Coronary artery (tissue), 2 donors: Measurements from ENCODE around the gene MAGEA9.

Source experiments
- DNase-seq: peaks from one replicate; pipeline ENCODE4 v3.0.0-alpha.2; 2017; ENCODE audit warnings: low spot score
- H3K27ac ChIP-seq, 2 donors: fragments of 200-600 bp; sonication (generic); one replicate each; pipeline ENCODE4 v1.5.1; 2016 to 2019
- H3K4me3 ChIP-seq: fragments of 200-600 bp; sonication (generic); 2 replicates; pipeline ENCODE4 v1.5.1; 2016; ENCODE audit warnings: mild to moderate bottlenecking, moderate library complexity
- TF ChIP-seq, protein P1 (sequence below): fragments of 200-600 bp; sonication (generic); IDR thresholded peaks from one replicate; pipeline ENCODE4 v1.5.1; 2019; ENCODE audit warnings: antibody characterized with exemption

Gene MAGEA9

GRCh38 chrX:149804102-149804501, 22.4 kb downstream of the MAGEA9 start:
- H3K4me3 ChIP-seq: no peak overlapping the region
- TF ChIP-seq, protein P1, sequence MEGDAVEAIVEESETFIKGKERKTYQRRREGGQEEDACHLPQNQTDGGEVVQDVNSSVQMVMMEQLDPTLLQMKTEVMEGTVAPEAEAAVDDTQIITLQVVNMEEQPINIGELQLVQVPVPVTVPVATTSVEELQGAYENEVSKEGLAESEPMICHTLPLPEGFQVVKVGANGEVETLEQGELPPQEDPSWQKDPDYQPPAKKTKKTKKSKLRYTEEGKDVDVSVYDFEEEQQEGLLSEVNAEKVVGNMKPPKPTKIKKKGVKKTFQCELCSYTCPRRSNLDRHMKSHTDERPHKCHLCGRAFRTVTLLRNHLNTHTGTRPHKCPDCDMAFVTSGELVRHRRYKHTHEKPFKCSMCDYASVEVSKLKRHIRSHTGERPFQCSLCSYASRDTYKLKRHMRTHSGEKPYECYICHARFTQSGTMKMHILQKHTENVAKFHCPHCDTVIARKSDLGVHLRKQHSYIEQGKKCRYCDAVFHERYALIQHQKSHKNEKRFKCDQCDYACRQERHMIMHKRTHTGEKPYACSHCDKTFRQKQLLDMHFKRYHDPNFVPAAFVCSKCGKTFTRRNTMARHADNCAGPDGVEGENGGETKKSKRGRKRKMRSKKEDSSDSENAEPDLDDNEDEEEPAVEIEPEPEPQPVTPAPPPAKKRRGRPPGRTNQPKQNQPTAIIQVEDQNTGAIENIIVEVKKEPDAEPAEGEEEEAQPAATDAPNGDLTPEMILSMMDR: no peak
- no peak for DNase-seq
- H3K27ac ChIP-seq: no peak overlapping the region

DNA sequence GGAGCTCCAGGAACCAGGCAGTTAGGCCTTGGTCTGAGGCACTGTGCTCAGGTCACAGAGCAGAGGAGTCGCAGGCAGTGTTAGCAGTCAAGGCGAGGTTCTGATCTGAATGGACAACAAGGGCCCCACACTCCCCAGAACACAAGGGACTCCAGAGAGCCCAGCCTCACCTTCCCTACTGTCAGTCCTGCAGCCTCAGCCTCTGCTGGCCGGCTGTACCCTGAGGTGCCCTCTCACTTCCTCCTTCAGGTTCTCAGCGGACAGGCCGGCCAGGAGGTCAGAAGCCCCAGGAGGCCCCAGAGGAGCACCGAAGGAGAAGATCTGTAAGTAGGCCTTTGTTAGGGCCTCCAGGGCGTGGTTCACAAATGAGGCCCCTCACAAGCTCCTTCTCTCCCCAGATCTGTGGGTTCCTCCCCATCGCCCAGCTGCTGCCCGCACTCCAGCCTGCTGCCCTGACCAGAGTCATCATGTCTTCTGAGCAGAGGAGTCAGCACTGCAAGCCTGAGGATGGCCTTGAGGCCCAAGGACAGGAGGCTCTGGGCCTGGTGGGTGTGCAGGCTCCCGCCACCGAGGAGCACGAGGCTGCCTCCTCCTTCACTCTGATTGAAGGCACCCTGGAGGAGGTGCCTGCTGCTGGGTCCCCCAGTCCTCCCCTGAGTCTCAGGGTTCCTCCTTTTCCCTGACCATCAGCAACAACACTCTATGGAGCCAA, 26.2 kb downstream of the MAGEA9 start:
- H3K4me3 ChIP-seq: no peak overlapping the region
- H3K27ac ChIP-seq: no peak overlapping the region
- TF ChIP-seq, protein P1: no peak
- no peak for DNase-seq

- DNase-seq: no peak
- TF ChIP-seq, protein P1: no peak
- Histone ChIP-seq H3K4me3 (no peak overlapping the region), H3K27ac (no peak overlapping the region)
Measured at GRCh38 chrX:149818652-149819051, 36.9 kb downstream of the MAGEA9 start.

DNA sequence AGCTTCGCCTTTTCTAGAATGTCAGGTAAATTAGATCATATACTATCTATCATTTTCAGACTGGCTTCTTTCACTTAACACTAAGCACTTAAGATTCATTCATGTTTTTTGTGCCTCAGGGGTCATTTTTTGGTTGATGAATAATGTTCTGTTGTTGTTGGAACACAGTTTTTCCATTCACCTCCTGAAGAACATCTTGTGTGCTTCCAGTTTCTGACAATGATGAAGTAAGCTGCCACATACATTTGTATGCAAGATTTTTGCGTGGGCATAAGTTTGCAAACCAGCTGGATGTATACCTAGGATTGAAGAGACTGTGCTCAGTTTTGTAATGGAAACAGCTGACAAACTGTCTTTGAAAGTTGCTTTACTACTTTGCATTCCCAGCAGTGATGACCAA, 37.6 kb downstream of the MAGEA9 start:
- no peak overlapping the region for H3K4me3 ChIP-seq
- DNase-seq: no peak
- TF ChIP-seq, protein P1: no peak
- H3K27ac ChIP-seq: no peak overlapping the region

DNA sequence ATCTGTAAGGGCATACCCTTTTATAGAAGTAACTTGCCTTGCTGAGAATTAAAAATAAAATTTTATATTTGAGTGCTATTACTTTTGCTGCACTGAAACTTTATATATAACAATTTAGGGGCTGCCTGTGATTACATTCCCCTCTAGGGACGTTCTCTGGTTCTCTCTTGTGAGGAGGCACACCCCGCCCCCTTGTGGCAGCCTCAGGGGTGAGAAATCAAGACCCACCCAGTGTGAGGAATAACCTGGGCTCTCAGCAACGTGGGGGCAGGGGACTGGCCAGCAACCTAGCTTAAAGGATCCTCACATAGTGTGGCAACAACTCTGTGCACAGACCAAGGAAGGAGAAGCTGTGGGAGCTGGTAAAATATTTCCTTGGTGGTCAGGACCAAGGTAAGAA, 43.7 kb downstream of the MAGEA9 start:
- Histone ChIP-seq H3K4me3 (no peak overlapping the region), H3K27ac (no peak overlapping the region)
- DNase-seq: no peak
- TF ChIP-seq, protein P1: no peak

DNA sequence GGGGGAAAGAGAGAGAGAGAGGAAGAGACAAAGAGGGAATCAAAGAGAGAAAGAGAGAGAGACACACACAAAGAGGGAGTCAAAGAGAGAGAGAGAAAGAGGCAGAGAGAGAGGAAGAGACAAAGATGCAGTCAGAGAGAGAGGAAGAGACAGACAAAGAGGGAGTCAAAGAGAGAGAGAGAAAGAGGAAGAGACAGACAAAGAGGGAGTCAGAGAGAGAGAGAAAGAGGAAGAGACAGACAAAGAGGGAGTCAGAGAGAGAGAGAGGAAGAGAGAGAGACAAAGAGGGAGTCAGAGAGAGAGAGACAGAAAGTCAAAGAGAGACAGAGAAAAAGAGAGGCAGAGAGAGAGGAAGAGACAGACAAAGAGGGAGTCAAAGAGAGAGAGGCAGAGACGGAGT, 45.5 kb downstream of the MAGEA9 start:
- H3K27ac ChIP-seq: no peak overlapping the region
- TF ChIP-seq, protein P1: no peak
- no peak for DNase-seq

DNA sequence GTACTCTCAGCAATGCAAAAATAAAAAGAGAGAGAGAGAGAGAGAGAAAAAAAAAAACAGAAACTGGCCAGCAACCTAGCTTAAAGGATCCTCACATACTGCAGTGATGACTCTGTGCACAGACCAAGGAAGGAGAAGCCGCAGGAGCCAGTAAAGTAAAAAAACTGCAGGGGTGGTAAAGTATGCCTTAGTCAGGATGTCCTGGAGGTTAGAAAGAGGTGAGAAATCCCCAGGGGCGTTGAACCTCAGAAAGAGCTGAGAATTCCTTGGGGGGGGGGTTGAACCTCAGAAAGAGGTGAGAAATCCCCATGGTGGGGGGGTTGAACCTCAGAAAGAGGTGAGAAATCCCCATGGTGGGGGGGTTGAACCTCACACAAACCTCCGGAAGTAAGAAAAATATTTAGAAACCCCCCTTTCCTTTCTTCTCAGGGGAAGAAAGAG, 48.0 kb downstream of the MAGEA9 start:
- no peak for DNase-seq
- TF ChIP-seq, protein P1: no peak

More for the DNA sequence above, 45.5 kb downstream of the MAGEA9 start:
- H3K4me3 ChIP-seq: no peak overlapping the region

More for the DNA sequence above, 48.0 kb downstream of the MAGEA9 start:
- Histone ChIP-seq H3K4me3 (no peak overlapping the region), H3K27ac (no peak overlapping the region)
